HUES6 (cell line): Measurements from ENCODE around the gene HS1BP3.

Experiments
- H3K27ac ChIP-seq: 2 replicates; pipeline ENCODE4 v1.7.0; 2013; ENCODE audit warnings: low read depth, mild to moderate bottlenecking, low read length, inconsistent platforms
- H3K27me3 ChIP-seq: 2 replicates; pipeline ENCODE4 v1.6.1; 2013; ENCODE audit warnings: low read length; ENCODE audit not compliant: control insufficient read depth, insufficient read depth
- H3K36me3 ChIP-seq: 2 replicates; pipeline ENCODE4 v1.6.1; 2013; ENCODE audit warnings: low read length; ENCODE audit not compliant: control insufficient read depth, insufficient read depth
- H3K4me1 ChIP-seq: 2 replicates; pipeline ENCODE4 v1.6.1; 2013; ENCODE audit warnings: low read length; ENCODE audit not compliant: control insufficient read depth, insufficient read depth
- H3K4me3 ChIP-seq: 2 replicates; pipeline ENCODE4 v1.5.1; 2013; ENCODE audit warnings: low read depth, low read length
- H3K9ac ChIP-seq: one replicate; pipeline ENCODE4 v1.6.1; 2013; ENCODE audit warnings: mild to moderate bottlenecking, low read length
- H3K9me3 ChIP-seq: 2 replicates; pipeline ENCODE4 v1.6.1; 2013; ENCODE audit warnings: low read depth, low read length; ENCODE audit not compliant: control insufficient read depth, insufficient read depth

HS1BP3 gene

GRCh38 chr2:20620696-20621365 lies 30.1 kb downstream of the HS1BP3 start:
- no peak overlapping the region for H3K9ac ChIP-seq
- H3K36me3 ChIP-seq = peaks cover 12% of the 10 kb centered on the region; the same call in 1 of the 2 replicates
- no peaks in the 10 kb centered on the region for H3K9me3 ChIP-seq
- H3K4me3 ChIP-seq = no peak overlapping the region
- no peak overlapping the region for H3K27ac ChIP-seq
- peaks cover 22% of the 10 kb centered on the region for H3K4me1 ChIP-seq
- no peaks in the 10 kb centered on the region for H3K27me3 ChIP-seq

GRCh38 chr2:20620271-20620681 lies 30.6 kb downstream of the HS1BP3 start:
- no peak overlapping the region for H3K27ac ChIP-seq
- H3K4me1 ChIP-seq = peaks cover 26% of the 10 kb centered on the region
- H3K9ac ChIP-seq = no peak overlapping the region
- peaks cover 12% of the 10 kb centered on the region; the same call in 1 of the 2 replicates for H3K36me3 ChIP-seq
- no peaks in the 10 kb centered on the region for H3K9me3 ChIP-seq
- no peak overlapping the region for H3K4me3 ChIP-seq
- no peaks in the 10 kb centered on the region for H3K27me3 ChIP-seq

GRCh38 chr2:20619624-20620024 lies 31.3 kb downstream of the HS1BP3 start:
- Histone ChIP-seq H3K27me3 (no peaks in the 10 kb centered on the region), H3K4me3 (no peak overlapping the region), H3K9ac (no peak overlapping the region), H3K27ac (no peak overlapping the region), H3K4me1 (peaks cover 33% of the 10 kb centered on the region), H3K36me3 (peaks cover 12% of the 10 kb centered on the region; the same call in 1 of the 2 replicates), H3K9me3 (no peaks in the 10 kb centered on the region)

- Histone ChIP-seq H3K9ac (no peak overlapping the region), H3K27ac (no peak overlapping the region), H3K4me1 (peaks cover 39% of the 10 kb centered on the region), H3K4me3 (no peak overlapping the region), H3K36me3 (peaks cover 5% of the 10 kb centered on the region; the same call in 1 of the 2 replicates), H3K9me3 (no peaks in the 10 kb centered on the region), H3K27me3 (no peaks in the 10 kb centered on the region)
Observed at GRCh38 chr2:20618886-20619521, 31.9 kb downstream of the HS1BP3 start.

GRCh38 chr2:20618468-20618885 lies 32.4 kb downstream of the HS1BP3 start:
- H3K9ac ChIP-seq = no peak overlapping the region
- H3K27ac ChIP-seq = no peak overlapping the region
- peaks cover 44% of the 10 kb centered on the region for H3K4me1 ChIP-seq
- H3K9me3 ChIP-seq = no peaks in the 10 kb centered on the region
- no peak overlapping the region for H3K4me3 ChIP-seq
- peaks cover 4% of the 10 kb centered on the region; the same call in 1 of the 2 replicates for H3K36me3 ChIP-seq
- H3K27me3 ChIP-seq = no peaks in the 10 kb centered on the region

GRCh38 chr2:20617892-20618467 lies 32.9 kb downstream of the HS1BP3 start:
- Histone ChIP-seq H3K27me3 (no peaks in the 10 kb centered on the region), H3K4me3 (no peak overlapping the region), H3K4me1 (peaks cover 44% of the 10 kb centered on the region), H3K9me3 (no peaks in the 10 kb centered on the region), H3K36me3 (peaks cover 4% of the 10 kb centered on the region; the same call in 1 of the 2 replicates), H3K27ac (no peak overlapping the region), H3K9ac (no peak overlapping the region)

GRCh38 chr2:20617081-20617575 lies 33.8 kb downstream of the HS1BP3 start:
- Histone ChIP-seq H3K9me3 (no peaks in the 10 kb centered on the region), H3K4me3 (no peak overlapping the region), H3K9ac (no peak overlapping the region), H3K27ac (no peak overlapping the region), H3K36me3 (peaks cover 4% of the 10 kb centered on the region; the same call in 1 of the 2 replicates), H3K27me3 (no peaks in the 10 kb centered on the region), H3K4me1 (peaks cover 44% of the 10 kb centered on the region)

GRCh38 chr2:20616341-20616871 lies 34.5 kb downstream of the HS1BP3 start:
- H3K36me3 ChIP-seq = peaks cover 4% of the 10 kb centered on the region; the same call in 1 of the 2 replicates
- H3K9ac ChIP-seq = no peak overlapping the region
- peaks cover 47% of the 10 kb centered on the region for H3K4me1 ChIP-seq
- no peaks in the 10 kb centered on the region for H3K27me3 ChIP-seq
- no peak overlapping the region for H3K27ac ChIP-seq
- no peak overlapping the region for H3K4me3 ChIP-seq
- no peaks in the 10 kb centered on the region for H3K9me3 ChIP-seq

- no peak overlapping the region for H3K4me3 ChIP-seq
- H3K27ac ChIP-seq = no peak overlapping the region
- no peak overlapping the region for H3K9ac ChIP-seq
- H3K27me3 ChIP-seq = no peaks in the 10 kb centered on the region
- H3K36me3 ChIP-seq = peaks cover 4% of the 10 kb centered on the region; the same call in 1 of the 2 replicates
- peaks cover 50% of the 10 kb centered on the region for H3K4me1 ChIP-seq
- H3K9me3 ChIP-seq = no peaks in the 10 kb centered on the region
Observed at GRCh38 chr2:20615466-20616241, 35.2 kb downstream of the HS1BP3 start.

- Histone ChIP-seq H3K4me1 (peaks cover 50% of the 10 kb centered on the region), H3K9ac (no peak overlapping the region), H3K9me3 (no peaks in the 10 kb centered on the region), H3K4me3 (no peak overlapping the region), H3K36me3 (peaks cover under 1% of the 10 kb centered on the region; the same call in 1 of the 2 replicates), H3K27ac (no peak overlapping the region), H3K27me3 (no peaks in the 10 kb centered on the region)
Observed at GRCh38 chr2:20615068-20615465, 35.8 kb downstream of the HS1BP3 start.
